ENCODE measurements around the gene CRABP1. TPM values are rescaled to one million over a fixed set of nuclear protein-coding genes. Genes with fewer than 3 reads are reported as not detected.

Gene CRABP1
- total RNA-seq, 1 donor from 2014 or later: not detected

- intact Hi-C loops (cut with DNase I): no loop called here
- Histone ChIP-seq H3K36me3 (no peaks in the 10 kb centered on the region), H3K4me3 (no peak overlapping the region), H3K9me3 (no peaks in the 10 kb centered on the region), H3K4me1 (no peaks in the 10 kb centered on the region), H3K27me3 (peaks cover 3% of the 10 kb centered on the region), H3K27ac (no peak overlapping the region)
- TF ChIP-seq, protein P1, sequence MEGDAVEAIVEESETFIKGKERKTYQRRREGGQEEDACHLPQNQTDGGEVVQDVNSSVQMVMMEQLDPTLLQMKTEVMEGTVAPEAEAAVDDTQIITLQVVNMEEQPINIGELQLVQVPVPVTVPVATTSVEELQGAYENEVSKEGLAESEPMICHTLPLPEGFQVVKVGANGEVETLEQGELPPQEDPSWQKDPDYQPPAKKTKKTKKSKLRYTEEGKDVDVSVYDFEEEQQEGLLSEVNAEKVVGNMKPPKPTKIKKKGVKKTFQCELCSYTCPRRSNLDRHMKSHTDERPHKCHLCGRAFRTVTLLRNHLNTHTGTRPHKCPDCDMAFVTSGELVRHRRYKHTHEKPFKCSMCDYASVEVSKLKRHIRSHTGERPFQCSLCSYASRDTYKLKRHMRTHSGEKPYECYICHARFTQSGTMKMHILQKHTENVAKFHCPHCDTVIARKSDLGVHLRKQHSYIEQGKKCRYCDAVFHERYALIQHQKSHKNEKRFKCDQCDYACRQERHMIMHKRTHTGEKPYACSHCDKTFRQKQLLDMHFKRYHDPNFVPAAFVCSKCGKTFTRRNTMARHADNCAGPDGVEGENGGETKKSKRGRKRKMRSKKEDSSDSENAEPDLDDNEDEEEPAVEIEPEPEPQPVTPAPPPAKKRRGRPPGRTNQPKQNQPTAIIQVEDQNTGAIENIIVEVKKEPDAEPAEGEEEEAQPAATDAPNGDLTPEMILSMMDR (IDR thresholded peaks at IDR 0.05): no peak
- ATAC-seq (no peak), DNase-seq (no peak)
These were observed 18.1 kb downstream of the CRABP1 start for GRCh38 chr15:78358102-78358870.

GRCh38 chr15:78359041-78359808 is 19.1 kb downstream of the CRABP1 start:
- TF ChIP-seq, protein P1 (IDR thresholded peaks at IDR 0.05): no peak
- Histone ChIP-seq H3K36me3 (no peaks in the 10 kb centered on the region), H3K27ac (no peak overlapping the region), H3K4me3 (no peak overlapping the region), H3K4me1 (no peaks in the 10 kb centered on the region), H3K27me3 (peaks cover 3% of the 10 kb centered on the region), H3K9me3 (no peaks in the 10 kb centered on the region)
- no peak for ATAC-seq
- intact Hi-C loops (cut with DNase I): no loop called here
- no peak for DNase-seq

DNA sequence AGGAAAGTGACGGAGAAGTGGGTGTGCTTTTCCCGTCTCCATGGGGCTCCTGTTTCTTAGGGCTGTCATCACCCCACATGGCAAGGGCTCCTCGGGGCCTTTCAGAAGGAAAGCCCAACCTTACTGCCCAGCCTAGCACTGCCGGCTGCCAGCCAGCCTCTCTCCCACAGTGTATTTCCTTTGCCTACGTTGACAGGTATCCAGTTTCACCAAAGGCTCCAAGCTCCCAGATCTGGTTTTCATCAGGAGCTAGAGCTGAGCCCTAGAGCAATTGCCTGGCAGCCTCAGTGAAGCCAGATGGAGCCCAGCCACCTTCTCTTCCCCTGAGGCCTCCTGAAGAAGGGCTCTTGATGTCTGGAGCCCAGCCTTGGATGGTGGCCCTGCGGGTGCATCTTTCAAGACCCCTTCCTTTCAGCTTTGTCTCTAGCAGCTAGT is 20.2 kb downstream of the CRABP1 start:
- intact Hi-C loops (cut with DNase I): no loop called here
- no peak for ATAC-seq
- Histone ChIP-seq H3K9me3 (no peaks in the 10 kb centered on the region), H3K36me3 (no peaks in the 10 kb centered on the region), H3K4me1 (no peaks in the 10 kb centered on the region), H3K4me3 (no peak overlapping the region), H3K27me3 (peaks cover 3% of the 10 kb centered on the region), H3K27ac (no peak overlapping the region)
- TF ChIP-seq, protein P1 (IDR thresholded peaks at IDR 0.05): no peak
- no peak for DNase-seq

GRCh38 chr15:78360958-78361718 is 21.0 kb downstream of the CRABP1 start:
- H3K27ac ChIP-seq: no peak overlapping the region
- no peaks in the 10 kb centered on the region for H3K9me3 ChIP-seq
- H3K36me3 ChIP-seq: no peaks in the 10 kb centered on the region
- ATAC-seq (peak; percentile 72), DNase-seq (no peak)
- H3K27me3 ChIP-seq: peaks cover 3% of the 10 kb centered on the region
- intact Hi-C loops (cut with DNase I): no loop called here
- TF ChIP-seq, protein P1 (IDR thresholded peaks at IDR 0.05): no peak
- H3K4me1 ChIP-seq: peaks cover 5% of the 10 kb centered on the region
- no peak overlapping the region for H3K4me3 ChIP-seq

- peaks cover 5% of the 10 kb centered on the region for H3K4me1 ChIP-seq
- H3K27ac ChIP-seq: no peak overlapping the region
- DNase-seq (no peak), ATAC-seq (no peak)
- TF ChIP-seq, protein P1 (IDR thresholded peaks at IDR 0.05): no peak
- peaks cover 3% of the 10 kb centered on the region for H3K27me3 ChIP-seq
- intact Hi-C loops (cut with DNase I): no loop called here
- no peaks in the 10 kb centered on the region for H3K36me3 ChIP-seq
- H3K9me3 ChIP-seq: no peaks in the 10 kb centered on the region
- no peak overlapping the region for H3K4me3 ChIP-seq
These were observed 21.8 kb downstream of the CRABP1 start for GRCh38 chr15:78361771-78362506.
